SU-DHL-6 (cell line): Measurements from ENCODE around the gene KRT2.

Experiments used
- CTCF ChIP-seq: fragments of 200-600 bp; sonication (generic); IDR thresholded peaks from one replicate; pipeline ENCODE4 v1.5.1; 2017; ENCODE audit warnings: antibody characterized with exemption, mild to moderate bottlenecking, low read length, moderate library complexity; ENCODE audit not compliant: insufficient read depth, poor library complexity, severe bottlenecking
- EZH2phosphoT487 ChIP-seq: fragments of 200-600 bp; sonication (generic), shearing (Covaris generic); conservative IDR thresholded peaks from 2 replicates; pipeline ENCODE4 v1.6.1; 2018; ENCODE audit warnings: mild to moderate bottlenecking, antibody characterized with exemption, low read length, moderate library complexity, mixed read lengths

GRCh38 chr12:52631676-52632459 lies 20.1 kb downstream of the KRT2 start:
- TF ChIP-seq CTCF: no peak
- TF ChIP-seq EZH2phosphoT487: no peak
